ENCODE measurements around the gene DMRTC2. TPM values are rescaled to one million over a fixed set of nuclear protein-coding genes. Genes with fewer than 3 reads are reported as not detected.

The DMRTC2 gene
- total and polyA plus RNA-seq, 4 donors = 0.03 TPM; not detected in 3

DNA sequence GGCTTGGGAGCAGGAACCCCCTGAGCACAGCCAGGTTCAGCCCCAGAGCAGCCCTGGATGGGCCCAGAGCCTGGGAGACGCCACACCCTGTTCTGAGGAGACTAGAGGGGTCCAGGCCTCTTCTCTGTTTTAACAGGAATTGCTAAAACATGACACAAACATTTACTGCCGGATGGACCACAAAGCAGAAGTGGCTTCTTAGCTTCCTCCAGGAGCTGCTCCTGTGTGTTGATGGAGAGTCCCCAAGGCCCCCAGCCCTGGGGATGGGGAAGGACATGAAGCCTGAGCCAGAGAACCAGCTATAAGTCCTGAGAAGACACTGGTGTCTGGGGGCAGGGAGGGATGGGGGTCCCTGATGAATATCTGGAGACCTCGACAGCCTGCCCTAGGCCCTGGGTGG, 33.8 kb upstream of the DMRTC2 start:
- no peaks in the 10 kb centered on the region for H3K27me3 ChIP-seq (ENCODE audit: control insufficient read depth in 3 of 3, insufficient read depth in 3 of 3, low read length in 2 of 3)
- H3K27ac ChIP-seq (ENCODE audit: low read depth in 1 of 2, low read length in 1 of 2) = peak overlapping the region in 1 of 2 donors; percentile 59
- peaks cover 0 to 3% (median 0%) of the 10 kb centered on the region in 4 donors for H3K9me3 ChIP-seq (ENCODE audit: control insufficient read depth in 4 of 4, insufficient read depth in 3 of 4, low read length in 3 of 4)
- H3K4me3 ChIP-seq = no peak overlapping the region
- H3K9ac ChIP-seq (ENCODE audit: insufficient read depth in 1 of 2, low read length in 2 of 2) = no peak overlapping the region
- no peak for ATAC-seq (ENCODE audit: insufficient read depth, low FRiP score)
- H3K4me1 ChIP-seq (ENCODE audit: control insufficient read depth in 5 of 5, insufficient read depth in 5 of 5, low read length in 5 of 5) = no peaks in the 10 kb centered on the region
- no peak for DNase-seq
- 18 to 38% methylated on average over 3 of the region's 3 CpGs for WGBS, 2 donors
- H3K36me3 ChIP-seq (ENCODE audit: control insufficient read depth in 4 of 4, insufficient read depth in 4 of 4, low read length in 4 of 4) = no peaks in the 10 kb centered on the region
- TF ChIP-seq, protein P1, sequence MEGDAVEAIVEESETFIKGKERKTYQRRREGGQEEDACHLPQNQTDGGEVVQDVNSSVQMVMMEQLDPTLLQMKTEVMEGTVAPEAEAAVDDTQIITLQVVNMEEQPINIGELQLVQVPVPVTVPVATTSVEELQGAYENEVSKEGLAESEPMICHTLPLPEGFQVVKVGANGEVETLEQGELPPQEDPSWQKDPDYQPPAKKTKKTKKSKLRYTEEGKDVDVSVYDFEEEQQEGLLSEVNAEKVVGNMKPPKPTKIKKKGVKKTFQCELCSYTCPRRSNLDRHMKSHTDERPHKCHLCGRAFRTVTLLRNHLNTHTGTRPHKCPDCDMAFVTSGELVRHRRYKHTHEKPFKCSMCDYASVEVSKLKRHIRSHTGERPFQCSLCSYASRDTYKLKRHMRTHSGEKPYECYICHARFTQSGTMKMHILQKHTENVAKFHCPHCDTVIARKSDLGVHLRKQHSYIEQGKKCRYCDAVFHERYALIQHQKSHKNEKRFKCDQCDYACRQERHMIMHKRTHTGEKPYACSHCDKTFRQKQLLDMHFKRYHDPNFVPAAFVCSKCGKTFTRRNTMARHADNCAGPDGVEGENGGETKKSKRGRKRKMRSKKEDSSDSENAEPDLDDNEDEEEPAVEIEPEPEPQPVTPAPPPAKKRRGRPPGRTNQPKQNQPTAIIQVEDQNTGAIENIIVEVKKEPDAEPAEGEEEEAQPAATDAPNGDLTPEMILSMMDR (IDR thresholded peaks at IDR 0.05; ENCODE audit: control extremely low read depth, extremely low read depth) = no peak

DNA sequence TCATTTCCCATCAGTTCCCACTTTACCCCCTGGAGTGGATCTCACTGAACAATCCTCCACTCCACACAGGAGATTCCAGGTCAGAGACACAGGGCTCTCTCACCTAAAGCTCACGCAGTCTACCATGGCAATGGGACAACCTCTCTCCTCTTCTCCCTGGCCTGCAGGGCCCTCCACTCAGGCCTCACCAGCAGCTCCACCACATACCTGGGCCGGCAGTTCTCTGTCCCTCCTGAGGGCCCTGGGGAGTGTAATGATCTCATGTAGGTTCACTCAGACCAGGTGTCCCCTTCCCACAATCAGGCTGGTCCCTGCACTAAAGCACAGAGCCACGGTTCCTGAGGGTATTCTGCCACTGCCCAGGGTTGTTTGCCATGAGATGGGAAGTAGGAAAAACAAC, 32.9 kb upstream of the DMRTC2 start:
- Histone ChIP-seq H3K27ac (ENCODE audit: low read depth in 1 of 2, low read length in 1 of 2) (no peak overlapping the region), H3K9me3 (ENCODE audit: control insufficient read depth in 4 of 4, insufficient read depth in 3 of 4, low read length in 3 of 4) (peaks cover 0 to 3% (median 0%) of the 10 kb centered on the region in 4 donors), H3K36me3 (ENCODE audit: control insufficient read depth in 4 of 4, insufficient read depth in 4 of 4, low read length in 4 of 4) (no peaks in the 10 kb centered on the region), H3K27me3 (ENCODE audit: control insufficient read depth in 3 of 3, insufficient read depth in 3 of 3, low read length in 2 of 3) (no peaks in the 10 kb centered on the region), H3K9ac (ENCODE audit: insufficient read depth in 1 of 2, low read length in 2 of 2) (no peak overlapping the region), H3K4me3 (no peak overlapping the region), H3K4me1 (ENCODE audit: control insufficient read depth in 5 of 5, insufficient read depth in 5 of 5, low read length in 5 of 5) (no peaks in the 10 kb centered on the region)
- no peak for DNase-seq
- WGBS, 2 donors = 68 to 77% methylated on average over 3 of the region's 3 CpGs
- no peak for ATAC-seq (ENCODE audit: insufficient read depth, low FRiP score)
- TF ChIP-seq, protein P1 (IDR thresholded peaks at IDR 0.05; ENCODE audit: control extremely low read depth, extremely low read depth) = no peak

DNA sequence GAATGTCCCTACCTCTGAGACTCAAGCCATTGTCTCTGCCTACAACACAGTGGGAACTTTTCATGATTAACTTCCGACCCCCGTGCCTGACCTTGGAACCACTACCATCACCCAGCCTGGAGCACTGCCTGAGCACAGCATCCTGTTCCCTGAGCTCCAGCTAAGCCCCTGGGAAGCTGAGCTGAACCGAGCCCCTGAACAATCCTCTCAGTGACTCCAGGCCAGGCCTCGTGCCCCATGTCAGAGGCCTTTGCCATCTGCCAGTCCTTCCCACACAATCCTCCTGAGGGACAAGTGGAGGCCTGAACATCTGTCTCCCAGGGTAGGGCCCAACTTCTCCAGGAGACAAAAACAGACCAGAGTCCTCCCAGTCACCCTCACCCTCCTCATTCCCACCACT, 30.9 kb upstream of the DMRTC2 start:
- H3K27me3 ChIP-seq (ENCODE audit: control insufficient read depth in 3 of 3, insufficient read depth in 3 of 3, low read length in 2 of 3) = no peaks in the 10 kb centered on the region
- no peaks in the 10 kb centered on the region for H3K4me1 ChIP-seq (ENCODE audit: control insufficient read depth in 5 of 5, insufficient read depth in 5 of 5, low read length in 5 of 5)
- 62 to 78% methylated on average over 4 of the region's 4 CpGs for WGBS, 2 donors
- no peaks in the 10 kb centered on the region for H3K9me3 ChIP-seq (ENCODE audit: control insufficient read depth in 4 of 4, insufficient read depth in 3 of 4, low read length in 3 of 4)
- ATAC-seq (ENCODE audit: insufficient read depth, low FRiP score) (no peak), DNase-seq (no peak)
- H3K27ac ChIP-seq (ENCODE audit: low read depth in 1 of 2, low read length in 1 of 2) = no peak overlapping the region
- TF ChIP-seq, protein P1 (IDR thresholded peaks at IDR 0.05; ENCODE audit: control extremely low read depth, extremely low read depth) = no peak
- H3K36me3 ChIP-seq (ENCODE audit: control insufficient read depth in 4 of 4, insufficient read depth in 4 of 4, low read length in 4 of 4) = no peaks in the 10 kb centered on the region
- no peak overlapping the region for H3K4me3 ChIP-seq
- no peak overlapping the region for H3K9ac ChIP-seq (ENCODE audit: insufficient read depth in 1 of 2, low read length in 2 of 2)

DNA sequence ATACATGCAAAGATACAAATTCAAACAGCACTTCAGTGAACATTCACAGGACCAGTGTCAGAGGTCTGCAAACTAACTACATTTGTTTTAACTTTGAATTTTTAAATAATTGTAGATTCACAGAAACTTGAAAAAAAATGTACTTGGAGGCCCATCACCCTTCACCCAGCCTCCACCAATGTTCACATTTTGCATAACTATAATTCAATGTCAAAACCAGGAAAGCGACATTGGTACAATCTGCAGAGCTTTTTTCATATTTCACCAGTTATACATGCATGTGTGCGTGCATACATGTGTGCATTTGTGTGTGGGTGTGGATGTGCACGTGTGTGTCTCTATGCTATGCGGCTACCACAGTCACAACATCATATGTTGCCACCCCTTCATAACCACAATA, 29.5 kb upstream of the DMRTC2 start:
- Histone ChIP-seq H3K36me3 (ENCODE audit: control insufficient read depth in 4 of 4, insufficient read depth in 4 of 4, low read length in 4 of 4) (no peaks in the 10 kb centered on the region), H3K4me3 (no peak overlapping the region), H3K27ac (ENCODE audit: low read depth in 1 of 2, low read length in 1 of 2) (no peak overlapping the region), H3K4me1 (ENCODE audit: control insufficient read depth in 5 of 5, insufficient read depth in 5 of 5, low read length in 5 of 5) (no peaks in the 10 kb centered on the region), H3K27me3 (ENCODE audit: control insufficient read depth in 3 of 3, insufficient read depth in 3 of 3, low read length in 2 of 3) (no peaks in the 10 kb centered on the region), H3K9ac (ENCODE audit: insufficient read depth in 1 of 2, low read length in 2 of 2) (no peak overlapping the region), H3K9me3 (ENCODE audit: control insufficient read depth in 4 of 4, insufficient read depth in 3 of 4, low read length in 3 of 4) (no peaks in the 10 kb centered on the region)
- TF ChIP-seq, protein P1 (IDR thresholded peaks at IDR 0.05; ENCODE audit: control extremely low read depth, extremely low read depth) = no peak
- no peak for ATAC-seq (ENCODE audit: insufficient read depth, low FRiP score)
- WGBS, 2 donors = 79 to 80% methylated on average over 4 of the region's 4 CpGs
- no peak for DNase-seq
